K562 (cell line): ENCODE data around the gene SLC39A11. TPM values are rescaled to one million over a fixed set of nuclear protein-coding genes. Genes with fewer than 3 reads are reported as not detected.

ENCODE experiments used
- ATAC-seq: fragments of 200-7000 bp; cut with Tn5 transposase; 3 replicates; pipeline ENCODE4 v1.9.1; 2020; ENCODE audit warnings: moderate library complexity
- BruUV-seq: library from RNA; stranded (reverse); fragments of 400-500 nt; replicated peaks from 2 replicates; lab custom pipeline; 2021; lab: Mats Ljungman, UMichigan
- CTCF ChIA-PET: fragments of 300-600 bp; formaldehyde crosslinking; extraction: SDS; loops from one replicate; lab custom pipeline; 2021; ENCODE audit warnings: low intra/inter-chr PET ratio; lab: Yijun Ruan, JAX
- POLR2A ChIA-PET: fragments of 300-600, 350-650 bp; sonication (Branson Sonifier 250); formaldehyde crosslinking; extraction: SDS; loops from one replicate; lab custom pipeline; 2021; ENCODE audit warnings: antibody characterized with exemption, inconsistent platforms; lab: Yijun Ruan, JAX
- DNase-seq, 4 experiments: peaks; one replicate each; pipeline versions ENCODE4 v3.0.0 to v3.0.0-alpha.2; 2011 to 2018; ENCODE audit warnings: low spot score in 3 of 4, mixed read lengths in 3 of 4; ENCODE audit errors: extremely low read depth in 1 of 4
- FAIRE-seq: peaks from 2 replicates; lab custom pipeline; 2011; peaks lifted over from hg19 to GRCh38; lab: Jason Lieb, UNC
- H2AFZ ChIP-seq: 2 replicates; pipeline ENCODE4 v1.6.0; 2011; ENCODE audit warnings: low read depth, low read length, control low read depth, inconsistent platforms
- H3K27ac ChIP-seq: fragments of 200-600 bp; 3 replicates; pipeline ENCODE4 v1.8.0; 2011; ENCODE audit warnings: low read depth, mild to moderate bottlenecking, control low read depth, inconsistent platforms, low read length, moderate library complexity, mixed read lengths; ENCODE audit errors: extremely low read depth
- H3K27me3 ChIP-seq, 2 experiments: fragments of 300-600 bp in 1 of 2; 2 replicates in 1 of 2; 3 replicates in 1 of 2; pipeline versions ENCODE4 v1.6.0 to v1.8.0; 2011; ENCODE audit warnings: inconsistent platforms in 2 of 2, low read length in 2 of 2, mild to moderate bottlenecking in 1 of 2, mixed read lengths in 1 of 2, moderate library complexity in 1 of 2; ENCODE audit not compliant: control insufficient read depth in 2 of 2, insufficient read depth in 2 of 2
- H3K36me3 ChIP-seq: fragments of 300-600 bp; 3 replicates; pipeline ENCODE4 v1.8.0; 2011; ENCODE audit warnings: mild to moderate bottlenecking, low read length, inconsistent platforms; ENCODE audit not compliant: control insufficient read depth, insufficient read depth
- H3K4me1 ChIP-seq, 2 experiments: fragments of 200-600 bp in 1 of 2; replicated peaks in 1 of 2; 2 replicates in 1 of 2; 3 replicates in 1 of 2; pipeline versions ENCODE4 v1.5.1 to v1.8.0; 2011; ENCODE audit warnings: inconsistent platforms in 2 of 2, low read length in 2 of 2, mild to moderate bottlenecking in 1 of 2, mixed read lengths in 1 of 2, moderate library complexity in 1 of 2; ENCODE audit not compliant: control insufficient read depth in 2 of 2, insufficient read depth in 2 of 2
- H3K4me2 ChIP-seq: 2 replicates; pipeline ENCODE4 v1.6.1; 2011; ENCODE audit warnings: low read length, control low read depth, inconsistent platforms, mixed read lengths; ENCODE audit not compliant: insufficient read depth
- H3K4me3 ChIP-seq: fragments of 200-600 bp; sonication (generic), shearing (Covaris generic); 2 replicates; pipeline ENCODE4 v1.5.1; 2016; ENCODE audit warnings: control low read depth, inconsistent platforms
- H3K79me2 ChIP-seq: fragments of 200-600 bp; 3 replicates; pipeline ENCODE4 v1.8.0; 2011; ENCODE audit warnings: low read length, inconsistent platforms; ENCODE audit not compliant: control insufficient read depth, insufficient read depth
- H3K9ac ChIP-seq, 2 experiments: 2 replicates each; pipeline versions ENCODE4 v1.6.0 to v1.6.1; 2011; ENCODE audit warnings: low read depth in 2 of 2, low read length in 2 of 2, control low read depth in 1 of 2, inconsistent platforms in 1 of 2, mild to moderate bottlenecking in 1 of 2, mixed read lengths in 1 of 2; ENCODE audit not compliant: insufficient read depth in 1 of 2
- H3K9me1 ChIP-seq: one replicate; pipeline ENCODE4 v1.6.0; 2011; ENCODE audit warnings: inconsistent platforms, mild to moderate bottlenecking, low read length, moderate library complexity; ENCODE audit not compliant: control insufficient read depth, insufficient read depth
- H3K9me3 ChIP-seq: replicated peaks from 2 replicates; pipeline ENCODE4 v1.5.1; 2011; ENCODE audit warnings: low read depth, low read length, inconsistent platforms; ENCODE audit not compliant: control insufficient read depth, insufficient read depth
- H4K20me1 ChIP-seq: replicated peaks from 2 replicates; pipeline ENCODE4 v1.6.1; 2011; ENCODE audit warnings: low read length, inconsistent platforms, mixed read lengths; ENCODE audit not compliant: control insufficient read depth, insufficient read depth
- C11orf30 ChIP-seq: fragments of 450-650 bp; IDR thresholded peaks from 2 replicates; pipeline ENCODE4 v1.6.1; 2016; ENCODE audit warnings: low read depth, mild to moderate bottlenecking
- MAFG ChIP-seq: fragments of 450-650 bp; conservative IDR thresholded peaks from 2 replicates; pipeline ENCODE4 v1.6.1; 2016; ENCODE audit warnings: missing genetic modification characterization, missing compliant biosample characterization
- ZNF316 ChIP-seq: fragments of 450-650 bp; IDR thresholded peaks from 2 replicates; pipeline ENCODE4 v1.6.1; 2016
- ZNF398 ChIP-seq: fragments of 250-450 bp; sonication (Bioruptor Pico); IDR thresholded peaks from 2 replicates; pipeline ENCODE4 v1.8.0; 2021; ENCODE audit warnings: moderate library complexity, mild to moderate bottlenecking, inconsistent platforms
- WGBS: fragments of 100-300 bp; shearing (Covaris generic); methylation state at CpG from one replicate; pipeline ENCODE4 v1.1.6; 2016; ENCODE audit warnings: low coverage, mixed read lengths; ENCODE audit not compliant: insufficient coverage; ENCODE audit errors: missing lambda C conversion rate; 5-methylcytosine and 5-hydroxymethylcytosine counted together
- in situ Hi-C: fragments of 300-500 bp; cut with MboI; formaldehyde crosslinking; loops from 4 replicates; pipeline ENCODE4 v1.15.0; 2018; ENCODE audit warnings: inconsistent platforms, mixed read lengths
- intact Hi-C: fragments of 100-400 bp; cut with micrococcal nuclease; formaldehyde crosslinking; loops from 2 replicates; pipeline ENCODE4 v1.14.2; 2022
- polyA plus RNA-seq, 8 experiments: library from polyadenylated mRNA; depleted of rRNA in 4 of 8; stranded (reverse) in 5 of 8; unstranded in 3 of 8; fragments of >200 nt; fragmentation: Nextera tagmentation in 2 of 8; fragmentation: Illumina TruSeq in 1 of 8; extraction: Ambion mirVana in 2 of 8; extraction: Trizol in 1 of 8; gene quantifications; 2 replicates each; pipeline versions ENCODE4 v1.2.1 to v1.2.3, GENCODE V29; 2011 to 2014; ENCODE audit warnings: inconsistent platforms in 1 of 8, missing spikeins in 1 of 8
- total RNA-seq, 7 experiments: library from RNA; depleted of rRNA in 6 of 7; stranded (reverse); fragments of >200 nt in 6 of 7; fragmentation: Illumina TruSeq in 2 of 7; extraction: Trizol in 2 of 7; gene quantifications; 2 replicates each; pipeline versions ENCODE4 v1.2.1 to v1.2.3, GENCODE V29; 2011 to 2021; ENCODE audit warnings: low replicate concordance in 1 of 7

SLC39A11 gene
- total and polyA plus RNA-seq, 9 of the 15 experiments (the other 6 are each of a cell fraction or from before 2014, with no cell fraction given), result 10.5 to 26.4 (median 13.4) TPM

GRCh38 chr17:72646176-72646575 is 446.3 kb downstream of the SLC39A11 start:
- Histone ChIP-seq H3K9me1 (no peaks in the 10 kb centered on the region), H3K27ac (no peak overlapping the region), H3K4me3 (no peak overlapping the region), H3K4me1 (no peaks in the 10 kb centered on the region), H3K9me3 (no peaks in the 10 kb centered on the region), H4K20me1 (no peaks in the 10 kb centered on the region), H3K9ac (no peak overlapping the region), H3K36me3 (no peaks in the 10 kb centered on the region), H2AFZ (no peak overlapping the region), H3K4me2 (no peak overlapping the region), H3K79me2 (no peaks in the 10 kb centered on the region), H3K27me3 (peaks cover 5 to 17% of the 10 kb centered on the region in 2 experiments; a peak in 4 of 5 replicates)
- BruUV-seq, result no TSS peak
- intact Hi-C loops, result no loop called here
- WGBS, result 8% methylated on average over 2 of the region's 2 CpGs
- TF ChIP-seq ZNF398 (CRISPR knock-in tag) (no peak), ZNF316 (peak; percentile 70), MAFG (tag) (peak; percentile 39; the same call in 1 of the 2 replicates), C11orf30 (peak; percentile 37; the same call in 1 of the 2 replicates)
- in situ Hi-C loops, result no loop called here
- CTCF ChIA-PET, result no interaction called here
- no peak for ATAC-seq
- no peak for FAIRE-seq
- DNase-seq, result no peak
- POLR2A ChIA-PET, result interaction anchor here (0.8 kb wide), 1 partner anchor 9 kb away, joined by 3 read pairs; no protein-coding TSS in a partner anchor
